K562 (cell line): ENCODE results near the gene IL18RAP. TPM values are rescaled to one million over a fixed set of nuclear protein-coding genes. Genes with fewer than 3 reads are reported as not detected.

Experiments used
- ATAC-seq: fragments of 200-7000 bp; cut with Tn5 transposase; 3 replicates; pipeline ENCODE4 v1.9.1; 2020; ENCODE audit warnings: moderate library complexity
- BruUV-seq: library from RNA; stranded (reverse); fragments of 400-500 nt; replicated peaks from 2 replicates; lab custom pipeline; 2021; lab: Mats Ljungman, UMichigan
- CTCF ChIA-PET: fragments of 300-600 bp; formaldehyde crosslinking; extraction: SDS; loops from one replicate; lab custom pipeline; 2021; ENCODE audit warnings: low intra/inter-chr PET ratio; lab: Yijun Ruan, JAX
- POLR2A ChIA-PET: fragments of 300-600, 350-650 bp; sonication (Branson Sonifier 250); formaldehyde crosslinking; extraction: SDS; loops from one replicate; lab custom pipeline; 2021; ENCODE audit warnings: antibody characterized with exemption, inconsistent platforms; lab: Yijun Ruan, JAX
- DNase-seq, 4 experiments: peaks; one replicate each; pipeline versions ENCODE4 v3.0.0 to v3.0.0-alpha.2; 2011 to 2018; ENCODE audit warnings: low spot score in 3 of 4, mixed read lengths in 3 of 4; ENCODE audit errors: extremely low read depth in 1 of 4
- FAIRE-seq: peaks from 2 replicates; lab custom pipeline; 2011; peaks lifted over from hg19 to GRCh38; lab: Jason Lieb, UNC
- H2AFZ ChIP-seq: 2 replicates; pipeline ENCODE4 v1.6.0; 2011; ENCODE audit warnings: low read depth, low read length, control low read depth, inconsistent platforms
- H3K27ac ChIP-seq: fragments of 200-600 bp; 3 replicates; pipeline ENCODE4 v1.8.0; 2011; ENCODE audit warnings: low read depth, mild to moderate bottlenecking, control low read depth, inconsistent platforms, low read length, moderate library complexity, mixed read lengths; ENCODE audit errors: extremely low read depth
- H3K27me3 ChIP-seq, 2 experiments: fragments of 300-600 bp in 1 of 2; 2 replicates in 1 of 2; 3 replicates in 1 of 2; pipeline versions ENCODE4 v1.6.0 to v1.8.0; 2011; ENCODE audit warnings: inconsistent platforms in 2 of 2, low read length in 2 of 2, mild to moderate bottlenecking in 1 of 2, mixed read lengths in 1 of 2, moderate library complexity in 1 of 2; ENCODE audit not compliant: control insufficient read depth in 2 of 2, insufficient read depth in 2 of 2
- H3K36me3 ChIP-seq: fragments of 300-600 bp; 3 replicates; pipeline ENCODE4 v1.8.0; 2011; ENCODE audit warnings: mild to moderate bottlenecking, low read length, inconsistent platforms; ENCODE audit not compliant: control insufficient read depth, insufficient read depth
- H3K4me1 ChIP-seq, 2 experiments: fragments of 200-600 bp in 1 of 2; replicated peaks in 1 of 2; 2 replicates in 1 of 2; 3 replicates in 1 of 2; pipeline versions ENCODE4 v1.5.1 to v1.8.0; 2011; ENCODE audit warnings: inconsistent platforms in 2 of 2, low read length in 2 of 2, mild to moderate bottlenecking in 1 of 2, mixed read lengths in 1 of 2, moderate library complexity in 1 of 2; ENCODE audit not compliant: control insufficient read depth in 2 of 2, insufficient read depth in 2 of 2
- H3K4me2 ChIP-seq: 2 replicates; pipeline ENCODE4 v1.6.1; 2011; ENCODE audit warnings: low read length, control low read depth, inconsistent platforms, mixed read lengths; ENCODE audit not compliant: insufficient read depth
- H3K4me3 ChIP-seq: fragments of 200-600 bp; sonication (generic), shearing (Covaris generic); 2 replicates; pipeline ENCODE4 v1.5.1; 2016; ENCODE audit warnings: control low read depth, inconsistent platforms
- H3K79me2 ChIP-seq: fragments of 200-600 bp; 3 replicates; pipeline ENCODE4 v1.8.0; 2011; ENCODE audit warnings: low read length, inconsistent platforms; ENCODE audit not compliant: control insufficient read depth, insufficient read depth
- H3K9ac ChIP-seq, 2 experiments: 2 replicates each; pipeline versions ENCODE4 v1.6.0 to v1.6.1; 2011; ENCODE audit warnings: low read depth in 2 of 2, low read length in 2 of 2, control low read depth in 1 of 2, inconsistent platforms in 1 of 2, mild to moderate bottlenecking in 1 of 2, mixed read lengths in 1 of 2; ENCODE audit not compliant: insufficient read depth in 1 of 2
- H3K9me1 ChIP-seq: one replicate; pipeline ENCODE4 v1.6.0; 2011; ENCODE audit warnings: inconsistent platforms, mild to moderate bottlenecking, low read length, moderate library complexity; ENCODE audit not compliant: control insufficient read depth, insufficient read depth
- H3K9me3 ChIP-seq: replicated peaks from 2 replicates; pipeline ENCODE4 v1.5.1; 2011; ENCODE audit warnings: low read depth, low read length, inconsistent platforms; ENCODE audit not compliant: control insufficient read depth, insufficient read depth
- H4K20me1 ChIP-seq: replicated peaks from 2 replicates; pipeline ENCODE4 v1.6.1; 2011; ENCODE audit warnings: low read length, inconsistent platforms, mixed read lengths; ENCODE audit not compliant: control insufficient read depth, insufficient read depth
- CBFA2T2 ChIP-seq: fragments of 450-650 bp; conservative IDR thresholded peaks from 2 replicates; pipeline ENCODE4 v1.6.1; 2017; ENCODE audit warnings: mild to moderate bottlenecking
- RAD51 ChIP-seq: fragments of 450-650 bp; IDR thresholded peaks from 2 replicates; pipeline ENCODE4 v1.7.1; 2016; ENCODE audit warnings: low read depth, mild to moderate bottlenecking, borderline replicate concordance
- TOE1 ChIP-seq, 2 experiments: fragments of 450-650 bp in 1 of 2; sonication (generic) in 1 of 2; formaldehyde crosslinking in 1 of 2; IDR thresholded peaks; 2 replicates each; pipeline versions ENCODE4 v1.7.1 to v1.8.0; 2016 to 2022; ENCODE audit warnings: borderline replicate concordance in 2 of 2, mild to moderate bottlenecking in 2 of 2, antibody characterized with exemption in 1 of 2, inconsistent platforms in 1 of 2, low read depth in 1 of 2, missing genetic modification reagents in 1 of 2, moderate library complexity in 1 of 2
- ZNF589 ChIP-seq: fragments of 200-800 bp; sonication (Bioruptor generic); IDR thresholded peaks from 2 replicates; pipeline ENCODE4 v1.6.1; 2016; ENCODE audit warnings: low read depth, missing genetic modification characterization, missing compliant biosample characterization
- WGBS: fragments of 100-300 bp; shearing (Covaris generic); methylation state at CpG from one replicate; pipeline ENCODE4 v1.1.6; 2016; ENCODE audit warnings: low coverage, mixed read lengths; ENCODE audit not compliant: insufficient coverage; ENCODE audit errors: missing lambda C conversion rate; 5-methylcytosine and 5-hydroxymethylcytosine counted together
- in situ Hi-C: fragments of 300-500 bp; cut with MboI; formaldehyde crosslinking; loops from 4 replicates; pipeline ENCODE4 v1.15.0; 2018; ENCODE audit warnings: inconsistent platforms, mixed read lengths
- intact Hi-C: fragments of 100-400 bp; cut with micrococcal nuclease; formaldehyde crosslinking; loops from 2 replicates; pipeline ENCODE4 v1.14.2; 2022
- polyA plus RNA-seq, 8 experiments: library from polyadenylated mRNA; depleted of rRNA in 4 of 8; stranded (reverse) in 5 of 8; unstranded in 3 of 8; fragments of >200 nt; fragmentation: Nextera tagmentation in 2 of 8; fragmentation: Illumina TruSeq in 1 of 8; extraction: Ambion mirVana in 2 of 8; extraction: Trizol in 1 of 8; gene quantifications; 2 replicates each; pipeline versions ENCODE4 v1.2.1 to v1.2.3, GENCODE V29; 2011 to 2014; ENCODE audit warnings: inconsistent platforms in 1 of 8, missing spikeins in 1 of 8
- total RNA-seq, 7 experiments: library from RNA; depleted of rRNA in 6 of 7; stranded (reverse); fragments of >200 nt in 6 of 7; fragmentation: Illumina TruSeq in 2 of 7; extraction: Trizol in 2 of 7; gene quantifications; 2 replicates each; pipeline versions ENCODE4 v1.2.1 to v1.2.3, GENCODE V29; 2011 to 2021; ENCODE audit warnings: low replicate concordance in 1 of 7
- TF ChIP-seq, protein P1 (sequence below): sonication (generic); formaldehyde crosslinking; IDR thresholded peaks from 2 replicates; pipeline ENCODE4 v1.8.0; 2022; ENCODE audit warnings: mild to moderate bottlenecking, low read depth, missing genetic modification reagents
- TF ChIP-seq, protein P2 (sequence below): fragments of 450-650 bp; formaldehyde crosslinking; IDR thresholded peaks from 2 replicates; pipeline ENCODE4 v1.4.0; 2020; ENCODE audit warnings: mild to moderate bottlenecking, mixed read lengths

The IL18RAP gene
- total and polyA plus RNA-seq, 9 of the 15 experiments (the other 6 are each of a cell fraction or from before 2014, with no cell fraction given) = 1.1 to 20.5 (median 5.8) TPM

DNA sequence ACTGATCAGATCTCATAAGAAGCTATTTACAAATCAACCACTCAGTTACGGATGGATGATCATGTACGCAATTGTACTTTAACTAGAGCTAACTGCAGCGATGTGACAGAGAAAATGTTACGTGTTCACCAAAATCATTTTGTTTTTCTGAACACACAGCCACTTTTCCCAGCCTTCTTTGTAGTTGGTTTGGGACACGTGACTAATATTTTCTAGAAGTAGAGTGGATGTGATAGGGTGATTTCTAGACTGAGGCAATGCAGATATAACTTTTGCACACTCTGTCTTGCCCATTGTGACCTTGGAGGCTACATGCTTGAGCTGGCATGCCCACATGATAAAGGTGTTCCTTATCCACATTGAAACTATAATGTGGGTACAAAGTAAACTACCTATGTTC, 40.2 kb downstream of the IL18RAP start:
- CTCF ChIA-PET = no interaction called here
- Histone ChIP-seq H3K27ac (no peak overlapping the region), H3K4me3 (no peak overlapping the region), H3K36me3 (no peaks in the 10 kb centered on the region), H3K9me1 (no peaks in the 10 kb centered on the region), H3K4me2 (no peak overlapping the region), H2AFZ (no peak overlapping the region), H3K9me3 (no peaks in the 10 kb centered on the region), H3K79me2 (no peaks in the 10 kb centered on the region), H3K27me3 (peaks cover 5 to 7% of the 10 kb centered on the region in 2 experiments; a peak in 3 of 5 replicates), H4K20me1 (no peaks in the 10 kb centered on the region), H3K4me1 (no peaks in the 10 kb centered on the region), H3K9ac (no peak overlapping the region)
- WGBS = 4% methylated on average over 5 of the region's 5 CpGs
- intact Hi-C loops (loop anchor here (5.0 kb wide), 1 partner anchor 106 kb away; the partner anchor contains the start of gene IL18R1), in situ Hi-C loops (no loop called here)
- POLR2A ChIA-PET = interaction anchor here (1.1 kb wide), 1 partner anchor 580 kb away, joined by 3 read pairs; no protein-coding TSS in a partner anchor
- ATAC-seq = no peak
- no peak for FAIRE-seq
- no peak for DNase-seq
- BruUV-seq = no TSS peak
- TF ChIP-seq ZNF589 (CRISPR knock-in tag) = no peak
- TF ChIP-seq CBFA2T2 = peak; percentile 42; the same call in 1 of the 2 replicates
- TF ChIP-seq, protein P1, sequence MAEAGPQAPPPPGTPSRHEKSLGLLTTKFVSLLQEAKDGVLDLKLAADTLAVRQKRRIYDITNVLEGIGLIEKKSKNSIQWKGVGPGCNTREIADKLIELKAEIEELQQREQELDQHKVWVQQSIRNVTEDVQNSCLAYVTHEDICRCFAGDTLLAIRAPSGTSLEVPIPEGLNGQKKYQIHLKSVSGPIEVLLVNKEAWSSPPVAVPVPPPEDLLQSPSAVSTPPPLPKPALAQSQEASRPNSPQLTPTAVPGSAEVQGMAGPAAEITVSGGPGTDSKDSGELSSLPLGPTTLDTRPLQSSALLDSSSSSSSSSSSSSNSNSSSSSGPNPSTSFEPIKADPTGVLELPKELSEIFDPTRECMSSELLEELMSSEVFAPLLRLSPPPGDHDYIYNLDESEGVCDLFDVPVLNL = no peak
- TF ChIP-seq TOE1 (IDR thresholded peaks at IDR 0.05; ENCODE audit: borderline replicate concordance) = peak; percentile 67; the same call in 1 of the 2 replicates
- no peak for TF ChIP-seq TOE1 (CRISPR knock-in tag; IDR thresholded peaks at IDR 0.05; ENCODE audit: borderline replicate concordance, low read depth)
- peak; percentile 84 for TF ChIP-seq RAD51
- TF ChIP-seq, protein P2, sequence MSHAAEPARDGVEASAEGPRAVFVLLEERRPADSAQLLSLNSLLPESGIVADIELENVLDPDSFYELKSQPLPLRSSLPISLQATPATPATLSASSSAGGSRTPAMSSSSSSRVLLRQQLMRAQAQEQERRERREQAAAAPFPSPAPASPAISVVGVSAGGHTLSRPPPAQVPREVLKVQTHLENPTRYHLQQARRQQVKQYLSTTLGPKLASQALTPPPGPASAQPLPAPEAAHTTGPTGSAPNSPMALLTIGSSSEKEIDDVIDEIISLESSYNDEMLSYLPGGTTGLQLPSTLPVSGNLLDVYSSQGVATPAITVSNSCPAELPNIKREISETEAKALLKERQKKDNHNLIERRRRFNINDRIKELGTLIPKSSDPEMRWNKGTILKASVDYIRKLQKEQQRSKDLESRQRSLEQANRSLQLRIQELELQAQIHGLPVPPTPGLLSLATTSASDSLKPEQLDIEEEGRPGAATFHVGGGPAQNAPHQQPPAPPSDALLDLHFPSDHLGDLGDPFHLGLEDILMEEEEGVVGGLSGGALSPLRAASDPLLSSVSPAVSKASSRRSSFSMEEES (CRISPR knock-in tag) = peak; percentile 95
